NCI-H1417 treated with DMSO at 0.1 percent for 48 hours (cell line): ENCODE results near the gene SLC6A7.

Source experiments
- DNase-seq: peaks from one replicate; lab custom pipeline; 2025; lab: John Stamatoyannopoulos, UW

The SLC6A7 gene

GRCh38 chr5:150173161-150173560, 16.7 kb upstream of the SLC6A7 start:
- no peak for DNase-seq

- no peak for DNase-seq
Observed at GRCh38 chr5:150174285-150174684, 15.6 kb upstream of the SLC6A7 start.

GRCh38 chr5:150175076-150175475, 14.8 kb upstream of the SLC6A7 start:
- no peak for DNase-seq

GRCh38 chr5:150175536-150175935, 14.3 kb upstream of the SLC6A7 start:
- no peak for DNase-seq

- no peak for DNase-seq
Observed at GRCh38 chr5:150176745-150177477, 13.0 kb upstream of the SLC6A7 start.

GRCh38 chr5:150177721-150178120, 12.1 kb upstream of the SLC6A7 start:
- no peak for DNase-seq

- DNase-seq, result no peak
Observed at GRCh38 chr5:150178262-150178661, 11.6 kb upstream of the SLC6A7 start.

GRCh38 chr5:150179019-150179620, 10.7 kb upstream of the SLC6A7 start:
- no peak for DNase-seq

GRCh38 chr5:150180241-150181026, 9.4 kb upstream of the SLC6A7 start:
- DNase-seq, result no peak

- no peak for DNase-seq
Observed at GRCh38 chr5:150181027-150181426, 8.8 kb upstream of the SLC6A7 start.

- no peak for DNase-seq
Observed at GRCh38 chr5:150181766-150182545, 7.9 kb upstream of the SLC6A7 start.

- DNase-seq, result no peak
Observed at GRCh38 chr5:150182774-150183173, 7.1 kb upstream of the SLC6A7 start.

- no peak for DNase-seq
Observed at GRCh38 chr5:150183436-150183835, 6.4 kb upstream of the SLC6A7 start.

GRCh38 chr5:150184006-150184405, 5.9 kb upstream of the SLC6A7 start:
- no peak for DNase-seq

GRCh38 chr5:150184990-150185912, 4.6 kb upstream of the SLC6A7 start:
- no peak for DNase-seq

- DNase-seq, result no peak
Observed at GRCh38 chr5:150186137-150186536, 3.7 kb upstream of the SLC6A7 start.

GRCh38 chr5:150186897-150187296, 3.0 kb upstream of the SLC6A7 start:
- no peak for DNase-seq

- DNase-seq, result no peak
Observed at GRCh38 chr5:150188146-150188842, 1.6 kb upstream of the SLC6A7 start.

- no peak for DNase-seq
Observed at GRCh38 chr5:150189326-150189725, 536 bp upstream of the SLC6A7 start.

- no peak for DNase-seq
Observed at GRCh38 chr5:150190503-150190979, 679 bp downstream of the SLC6A7 start.
